ENCODE measurements around the gene COL23A1. TPM values are rescaled to one million over a fixed set of nuclear protein-coding genes. Genes with fewer than 3 reads are reported as not detected.

COL23A1 gene
- total and polyA plus RNA-seq, 2 of the 8 experiments (the other 6 are each of a cell fraction or from before 2014, with no cell fraction given) = 3.1 to 4.7 TPM

- POLR2A ChIA-PET (ENCODE audit: partially characterized antibody) = no interaction called here
- TF ChIP-seq RFX5 (IDR thresholded peaks at IDR 0.05; ENCODE audit: borderline replicate concordance, low read depth, low read length) (no peak), ATF3 (IDR thresholded peaks at IDR 0.05; ENCODE audit: insufficient read depth, low read depth, low read length) (no peak), ASH2L (IDR thresholded peaks at IDR 0.05; ENCODE audit: low read length) (no peak), NRF1 (IDR thresholded peaks at IDR 0.05; ENCODE audit: low read depth, low read length) (no peak), TEAD4 (IDR thresholded peaks at IDR 0.05; ENCODE audit: low read depth, low read length) (no peak), SP2 (IDR thresholded peaks at IDR 0.05; ENCODE audit: low read length) (no peak), CBX8 (IDR thresholded peaks at IDR 0.05; ENCODE audit: borderline replicate concordance, low read depth, low read length) (no peak), SAP30 (IDR thresholded peaks at IDR 0.05; ENCODE audit: insufficient read depth, insufficient replicate concordance, low read length) (no peak), SP1 (IDR thresholded peaks at IDR 0.05; ENCODE audit: low read depth, low read length) (no peak), SRF (IDR thresholded peaks at IDR 0.05; ENCODE audit: low read depth, low read length) (no peak), KDM1A (IDR thresholded peaks at IDR 0.05; ENCODE audit: borderline replicate concordance, low read length) (no peak), POU5F1 (IDR thresholded peaks at IDR 0.05; ENCODE audit: low read depth, low read length) (no peak), POLR2A (IDR thresholded peaks at IDR 0.05; ENCODE audit: control extremely low read depth in 1 of 2, low read depth in 2 of 2, low read length in 2 of 2) (no peak), RNF2 (IDR thresholded peaks at IDR 0.05; ENCODE audit: borderline replicate concordance, low read depth, low read length, missing control alignments, poor library complexity, severe bottlenecking) (no peak), CEBPB (IDR thresholded peaks at IDR 0.05; ENCODE audit: low read depth, low read length) (no peak)
Observed at GRCh38 chr5:178340637-178341036, 249.6 kb downstream of the COL23A1 start.

More at GRCh38 chr5:178340637-178341036, 249.6 kb downstream of the COL23A1 start:
- Histone ChIP-seq H3K4me1 (replicated peaks in 1 of 4; ENCODE audit: control insufficient read depth in 3 of 4, insufficient read depth in 4 of 4, low read length in 3 of 4) (0 out of 7 replicates have a peak, but pooled peaks cover 0 to 5% (median 0%) of the 10 kb centered on the region in 4 experiments), H3K9me3 (ENCODE audit: insufficient read depth in 2 of 2, low read depth in 1 of 2, low read length in 1 of 2) (no peaks in the 10 kb centered on the region), H3K14ac (ENCODE audit: insufficient read length) (no peak overlapping the region), H3K36me3 (ENCODE audit: control insufficient read depth in 2 of 4, insufficient read depth in 4 of 4, low read length in 3 of 4) (no peaks in the 10 kb centered on the region), H3K79me1 (ENCODE audit: low read depth, low read length) (no peaks in the 10 kb centered on the region), H2BK15ac (ENCODE audit: low read length) (no peak overlapping the region), H3K9ac (replicated peaks in 1 of 4; ENCODE audit: extremely low read depth in 1 of 4, low read depth in 3 of 4, low read length in 3 of 4) (no peak overlapping the region), H3K4me2 (ENCODE audit: insufficient read depth in 1 of 2, low read depth in 2 of 2, low read length in 2 of 2) (no peak overlapping the region), H2BK5ac (ENCODE audit: low read depth, low read length) (no peak overlapping the region), H4K8ac (ENCODE audit: extremely low read depth, insufficient read depth, low read length) (no peak overlapping the region), H3K4ac (replicated peaks; ENCODE audit: insufficient read length, low read depth, low read length) (no peak overlapping the region), H4K91ac (replicated peaks; ENCODE audit: insufficient read length, low read length) (no peak overlapping the region), H2AK5ac (ENCODE audit: low read depth, low read length) (no peak overlapping the region), H4K5ac (ENCODE audit: insufficient read length, low read depth, low read length) (no peak overlapping the region), H2BK12ac (ENCODE audit: low read depth, low read length) (no peak overlapping the region), H3K79me2 (ENCODE audit: control insufficient read depth in 1 of 2, insufficient read depth in 2 of 2, low read length in 2 of 2) (no peaks in the 10 kb centered on the region), H2BK120ac (replicated peaks; ENCODE audit: low read depth, low read length) (no peak overlapping the region), H3K4me3 (ENCODE audit: extremely low read depth in 1 of 4, insufficient read depth in 2 of 4, low read depth in 3 of 4, low read length in 4 of 4) (no peak overlapping the region), H3K23ac (ENCODE audit: insufficient read length) (no peak overlapping the region), H3K27ac (ENCODE audit: low read depth, low read length) (no peak overlapping the region), H3K27me3 (replicated peaks in 1 of 4; ENCODE audit: control insufficient read depth in 3 of 4, extremely low read depth in 1 of 4, insufficient read depth in 3 of 4, low read length in 3 of 4) (no peaks in the 10 kb centered on the region), H4K20me1 (replicated peaks in 1 of 2; ENCODE audit: control insufficient read depth in 1 of 2, insufficient read depth in 2 of 2, low read length in 2 of 2) (peaks cover 0 to 2% of the 10 kb centered on the region in 2 experiments), H3K18ac (ENCODE audit: extremely low read depth, low read length) (no peak overlapping the region), H2BK20ac (ENCODE audit: low read length) (no peak overlapping the region), H3K56ac (replicated peaks; ENCODE audit: insufficient read length, low read depth, low read length) (no peak overlapping the region), H3K23me2 (ENCODE audit: low read depth, low read length) (0 out of 2 replicates have a peak, but pooled peaks cover 1% of the 10 kb centered on the region), H2AFZ (ENCODE audit: low read length) (no peak overlapping the region)
- CTCF ChIA-PET (ENCODE audit: partially characterized antibody) = interaction anchor here (1.6 kb wide), 1 partner anchor 57 kb away, joined by 5 read pairs; no protein-coding TSS in a partner anchor
- DNase-seq (ENCODE audit: low read depth in 1 of 2, low spot score in 2 of 2) (no peak), FAIRE-seq (no peak)
- 96% methylated on average over 9 of the region's 9 CpGs; no CpG with 5 or more reads in 1 of the 2 experiments for WGBS, 2 experiments (ENCODE audit: extremely low coverage in 1 of 2, insufficient coverage in 1 of 2, insufficient read length in 1 of 2, insufficient replicate concordance in 2 of 2, low coverage in 1 of 2, low lambda C conversion rate in 2 of 2, missing lambda C conversion rate in 1 of 2)

Data from H1 (cell line).